ENCODE data around the gene MTR.

Gene MTR

DNA sequence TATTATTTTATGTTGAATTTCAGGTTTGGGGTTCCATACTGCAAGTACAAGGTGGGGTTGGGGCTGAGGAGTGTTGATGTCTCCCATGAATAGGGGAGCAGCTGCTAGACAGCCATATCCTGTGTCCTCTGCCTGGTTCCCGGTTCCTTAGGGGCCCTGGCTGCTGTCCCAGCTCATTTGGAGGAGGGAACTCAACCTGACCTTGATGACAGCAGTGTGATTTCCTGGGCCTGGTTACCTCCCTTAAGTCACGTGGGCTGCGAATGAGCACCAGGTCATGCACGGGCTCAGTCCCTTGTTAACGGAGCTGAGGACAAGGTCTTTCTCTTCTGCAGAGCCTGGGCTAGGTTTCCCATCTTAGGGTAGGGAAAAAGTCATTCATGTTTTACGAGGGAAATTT is 85.1 kb downstream of the MTR start:
- H3K36me3 ChIP-seq (ENCODE audit: control insufficient read depth in 2 of 2, insufficient read depth in 2 of 2, low read length in 2 of 2): peaks cover 24 to 32% of the 10 kb centered on the region in 2 donors
- H3K27ac ChIP-seq (ENCODE audit: low read length): no peak overlapping the region

DNA sequence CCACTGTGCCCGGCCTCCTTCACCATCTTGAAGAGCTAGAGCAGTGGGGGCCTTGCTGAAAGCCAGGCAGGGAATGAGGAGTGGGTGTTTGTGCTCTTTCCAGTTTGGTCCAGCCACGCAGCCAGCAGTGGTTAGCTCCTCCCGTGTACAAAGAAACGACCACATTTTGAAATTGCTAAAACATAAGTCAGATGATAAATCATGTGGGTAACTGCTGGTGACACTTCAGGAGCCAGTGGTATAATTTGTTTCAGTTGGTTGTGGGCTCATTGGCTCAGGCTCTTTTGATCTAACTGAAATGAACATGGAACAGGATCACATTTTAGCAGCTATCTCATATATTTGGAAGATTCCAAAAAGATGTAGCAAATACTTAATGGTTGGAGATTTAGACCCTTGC is 87.6 kb downstream of the MTR start:
- H3K27me3 ChIP-seq (ENCODE audit: control insufficient read depth in 1 of 2, insufficient read depth in 2 of 2, low read length in 2 of 2): no peaks in the 10 kb centered on the region
- H3K36me3 ChIP-seq (ENCODE audit: control insufficient read depth in 2 of 2, insufficient read depth in 2 of 2, low read length in 2 of 2): peaks cover 23 to 24% of the 10 kb centered on the region in 2 donors
- H3K9ac ChIP-seq (ENCODE audit: low read length in 2 of 2): no peak overlapping the region
- no peaks in the 10 kb centered on the region for H3K9me3 ChIP-seq (ENCODE audit: control insufficient read depth in 2 of 2, low read length in 2 of 2)
- no peak overlapping the region for H3K4me3 ChIP-seq (ENCODE audit: low read length in 2 of 2)
- peaks cover 6% of the 10 kb centered on the region for H3K4me1 ChIP-seq (ENCODE audit: control insufficient read depth, insufficient read depth, low read length)
- H3K27ac ChIP-seq (ENCODE audit: low read length): no peak overlapping the region

More for the DNA sequence above, 85.1 kb downstream of the MTR start:
- Histone ChIP-seq H3K9me3 (ENCODE audit: control insufficient read depth in 2 of 2, low read length in 2 of 2) (no peaks in the 10 kb centered on the region), H3K4me1 (ENCODE audit: control insufficient read depth, insufficient read depth, low read length) (no peaks in the 10 kb centered on the region), H3K4me3 (ENCODE audit: low read length in 2 of 2) (no peak overlapping the region), H3K27me3 (ENCODE audit: control insufficient read depth in 1 of 2, insufficient read depth in 2 of 2, low read length in 2 of 2) (no peaks in the 10 kb centered on the region), H3K9ac (ENCODE audit: low read length in 2 of 2) (no peak overlapping the region)

DNA sequence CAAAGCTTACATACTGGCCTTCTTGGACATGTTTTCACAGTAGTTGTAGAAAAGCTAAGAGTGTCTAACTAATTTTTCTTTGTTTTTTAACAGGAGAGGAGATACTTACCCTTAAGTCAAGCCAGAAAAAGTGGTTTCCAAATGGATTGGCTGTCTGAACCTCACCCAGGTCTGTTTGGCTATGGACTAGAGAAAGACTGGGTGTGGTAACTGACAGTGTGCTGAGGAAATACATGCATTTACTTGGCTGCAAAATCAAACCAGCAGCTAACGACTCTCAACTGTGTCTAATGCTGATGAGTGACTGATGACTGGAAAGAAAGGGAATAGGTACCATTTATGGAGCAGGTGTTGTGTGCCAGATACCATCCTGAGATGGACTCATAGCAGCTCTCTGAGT is 91.1 kb downstream of the MTR start:
- Histone ChIP-seq H3K27me3 (ENCODE audit: control insufficient read depth in 1 of 2, insufficient read depth in 2 of 2, low read length in 2 of 2) (no peaks in the 10 kb centered on the region), H3K4me3 (ENCODE audit: low read length in 2 of 2) (no peak overlapping the region), H3K4me1 (ENCODE audit: control insufficient read depth, insufficient read depth, low read length) (peaks cover 32% of the 10 kb centered on the region), H3K9ac (ENCODE audit: low read length in 2 of 2) (no peak overlapping the region), H3K9me3 (ENCODE audit: control insufficient read depth in 2 of 2, low read length in 2 of 2) (no peaks in the 10 kb centered on the region), H3K36me3 (ENCODE audit: control insufficient read depth in 2 of 2, insufficient read depth in 2 of 2, low read length in 2 of 2) (peaks cover 15% of the 10 kb centered on the region in 2 donors), H3K27ac (ENCODE audit: low read length) (no peak overlapping the region)

DNA sequence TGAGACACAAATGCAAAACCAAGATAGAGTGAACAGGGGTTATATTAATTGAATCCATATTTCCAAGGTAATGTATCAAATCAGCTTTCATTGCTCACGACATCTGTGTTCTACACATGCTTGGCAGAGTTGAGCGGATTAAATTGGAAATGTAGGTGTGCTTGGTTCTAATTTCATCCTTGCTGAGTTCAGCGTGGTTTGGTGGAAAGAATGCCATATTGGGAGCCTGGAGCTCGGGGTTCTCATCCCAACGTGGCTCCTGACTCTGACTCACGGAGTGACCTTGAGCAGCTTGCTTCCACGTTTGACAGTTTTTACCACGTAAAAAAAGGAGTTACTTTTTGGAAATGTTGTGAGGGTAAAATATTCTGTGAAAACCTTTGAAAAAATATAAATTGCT is 92.0 kb downstream of the MTR start:
- H3K4me3 ChIP-seq (ENCODE audit: low read length in 2 of 2): no peak overlapping the region
- no peaks in the 10 kb centered on the region for H3K9me3 ChIP-seq (ENCODE audit: control insufficient read depth in 2 of 2, low read length in 2 of 2)
- H3K27me3 ChIP-seq (ENCODE audit: control insufficient read depth in 1 of 2, insufficient read depth in 2 of 2, low read length in 2 of 2): no peaks in the 10 kb centered on the region
- H3K27ac ChIP-seq (ENCODE audit: low read length): no peak overlapping the region
- H3K36me3 ChIP-seq (ENCODE audit: control insufficient read depth in 2 of 2, insufficient read depth in 2 of 2, low read length in 2 of 2): peaks cover 15 to 18% of the 10 kb centered on the region in 2 donors
- peaks cover 40% of the 10 kb centered on the region for H3K4me1 ChIP-seq (ENCODE audit: control insufficient read depth, insufficient read depth, low read length)
- H3K9ac ChIP-seq (ENCODE audit: low read length in 2 of 2): no peak overlapping the region

DNA sequence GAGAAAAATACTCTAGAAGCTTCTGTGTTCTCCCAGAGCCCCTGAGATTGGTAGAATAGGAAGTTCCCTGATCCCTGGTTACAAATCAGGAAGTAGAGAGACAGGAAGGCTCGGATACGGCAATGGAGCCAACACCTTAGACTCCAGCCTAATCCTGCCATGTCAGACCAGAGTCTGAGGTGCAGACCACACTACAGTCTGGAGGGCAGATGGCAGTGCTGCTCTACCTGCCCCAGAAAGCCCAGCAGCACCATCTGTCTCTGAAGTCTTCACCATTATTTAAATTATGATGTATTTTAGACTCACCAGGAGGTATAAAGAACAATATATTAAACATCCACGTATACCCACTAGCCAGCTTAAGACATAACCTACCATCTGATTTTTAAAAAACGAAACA is 93.0 kb downstream of the MTR start:
- no peak overlapping the region for H3K4me3 ChIP-seq (ENCODE audit: low read length in 2 of 2)
- H3K36me3 ChIP-seq (ENCODE audit: control insufficient read depth in 2 of 2, insufficient read depth in 2 of 2, low read length in 2 of 2): peaks cover 21% of the 10 kb centered on the region in 2 donors
- peak overlapping the region; percentile 87 for H3K27ac ChIP-seq (ENCODE audit: low read length)
- peak overlapping the region in 1 of 2 donors; percentile 22 for H3K9ac ChIP-seq (ENCODE audit: low read length in 2 of 2)
- H3K27me3 ChIP-seq (ENCODE audit: control insufficient read depth in 1 of 2, insufficient read depth in 2 of 2, low read length in 2 of 2): no peaks in the 10 kb centered on the region
- no peaks in the 10 kb centered on the region for H3K9me3 ChIP-seq (ENCODE audit: control insufficient read depth in 2 of 2, low read length in 2 of 2)
- H3K4me1 ChIP-seq (ENCODE audit: control insufficient read depth, insufficient read depth, low read length): peaks cover 49% of the 10 kb centered on the region

DNA sequence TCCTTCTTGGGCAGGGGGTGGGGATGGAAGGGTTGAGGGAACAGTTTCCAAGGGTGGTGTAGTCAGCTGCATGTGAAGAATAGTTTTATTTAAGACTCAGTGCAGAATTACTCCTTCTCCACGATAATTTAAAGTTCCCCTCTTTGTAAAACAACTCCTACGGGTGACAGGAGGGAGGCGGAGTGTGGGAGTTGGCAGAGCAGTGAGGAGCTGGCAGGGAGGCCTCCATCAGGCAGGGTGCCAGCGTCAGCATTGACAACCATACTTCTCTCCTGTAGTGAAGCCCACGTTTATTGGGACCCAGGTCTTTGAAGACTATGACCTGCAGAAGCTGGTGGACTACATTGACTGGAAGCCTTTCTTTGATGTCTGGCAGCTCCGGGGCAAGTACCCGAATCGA is 93.8 kb downstream of the MTR start:
- peaks cover 19 to 21% of the 10 kb centered on the region in 2 donors for H3K36me3 ChIP-seq (ENCODE audit: control insufficient read depth in 2 of 2, insufficient read depth in 2 of 2, low read length in 2 of 2)
- peak overlapping the region; percentile 87 for H3K27ac ChIP-seq (ENCODE audit: low read length)
- H3K4me3 ChIP-seq (ENCODE audit: low read length in 2 of 2): peak overlapping the region in 1 of 2 donors; percentile 15
- H3K27me3 ChIP-seq (ENCODE audit: control insufficient read depth in 1 of 2, insufficient read depth in 2 of 2, low read length in 2 of 2): no peaks in the 10 kb centered on the region
- no peak overlapping the region for H3K9ac ChIP-seq (ENCODE audit: low read length in 2 of 2)
- no peaks in the 10 kb centered on the region for H3K9me3 ChIP-seq (ENCODE audit: control insufficient read depth in 2 of 2, low read length in 2 of 2)
- H3K4me1 ChIP-seq (ENCODE audit: control insufficient read depth, insufficient read depth, low read length): peaks cover 56% of the 10 kb centered on the region

DNA sequence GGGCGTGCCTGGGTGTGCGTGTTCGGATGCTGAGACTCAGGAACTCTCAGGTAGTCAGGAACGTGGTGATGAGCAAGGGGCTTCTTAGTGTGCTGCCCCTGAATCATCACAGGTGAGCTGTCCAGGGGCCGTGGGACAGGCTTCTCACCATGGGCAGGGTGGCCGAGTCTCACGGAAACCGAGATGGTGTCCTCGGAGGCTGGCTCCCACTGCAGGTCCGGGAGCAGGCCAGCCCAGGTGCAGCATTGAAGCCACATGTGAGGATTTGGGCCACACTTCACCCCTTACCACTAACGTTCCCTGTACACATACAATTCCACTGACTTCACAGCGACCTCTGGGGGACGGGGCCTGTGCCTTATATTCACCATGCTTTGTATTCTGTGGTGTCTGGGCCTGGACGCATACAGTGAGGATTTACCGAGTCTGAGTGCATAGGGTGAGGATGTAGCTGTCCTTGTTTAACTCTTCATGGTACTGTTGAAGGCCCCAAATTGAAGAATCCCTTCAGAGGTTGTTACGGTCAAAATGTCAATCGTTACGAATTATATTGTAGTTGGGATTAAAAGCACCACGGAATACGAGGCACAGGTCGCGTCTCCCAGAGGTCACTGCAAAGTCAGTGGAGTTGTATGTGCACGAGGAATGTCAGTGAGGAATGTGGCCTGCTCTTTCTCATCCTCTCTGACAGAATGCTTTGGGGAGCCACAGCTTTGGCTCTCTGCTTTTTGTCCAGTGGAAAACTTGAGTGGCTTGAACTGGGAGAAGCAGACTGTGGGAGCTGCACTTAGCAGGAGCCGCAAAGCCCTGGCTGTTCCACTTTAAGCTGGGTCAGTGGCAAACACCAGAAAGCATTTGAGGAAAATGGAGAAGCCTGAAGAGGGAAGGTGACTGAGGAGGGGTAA is 95.3 kb downstream of the MTR start:
- H3K4me3 ChIP-seq (ENCODE audit: low read length in 2 of 2): no peak overlapping the region
- peaks cover 19 to 26% of the 10 kb centered on the region in 2 donors for H3K36me3 ChIP-seq (ENCODE audit: control insufficient read depth in 2 of 2, insufficient read depth in 2 of 2, low read length in 2 of 2)
- H3K9ac ChIP-seq (ENCODE audit: low read length in 2 of 2): peak overlapping the region; percentile 13 to 27
- H3K9me3 ChIP-seq (ENCODE audit: control insufficient read depth in 2 of 2, low read length in 2 of 2): no peaks in the 10 kb centered on the region
- H3K27me3 ChIP-seq (ENCODE audit: control insufficient read depth in 1 of 2, insufficient read depth in 2 of 2, low read length in 2 of 2): no peaks in the 10 kb centered on the region
- peak overlapping the region; percentile 87 for H3K27ac ChIP-seq (ENCODE audit: low read length)
- peaks cover 63% of the 10 kb centered on the region for H3K4me1 ChIP-seq (ENCODE audit: control insufficient read depth, insufficient read depth, low read length)

DNA sequence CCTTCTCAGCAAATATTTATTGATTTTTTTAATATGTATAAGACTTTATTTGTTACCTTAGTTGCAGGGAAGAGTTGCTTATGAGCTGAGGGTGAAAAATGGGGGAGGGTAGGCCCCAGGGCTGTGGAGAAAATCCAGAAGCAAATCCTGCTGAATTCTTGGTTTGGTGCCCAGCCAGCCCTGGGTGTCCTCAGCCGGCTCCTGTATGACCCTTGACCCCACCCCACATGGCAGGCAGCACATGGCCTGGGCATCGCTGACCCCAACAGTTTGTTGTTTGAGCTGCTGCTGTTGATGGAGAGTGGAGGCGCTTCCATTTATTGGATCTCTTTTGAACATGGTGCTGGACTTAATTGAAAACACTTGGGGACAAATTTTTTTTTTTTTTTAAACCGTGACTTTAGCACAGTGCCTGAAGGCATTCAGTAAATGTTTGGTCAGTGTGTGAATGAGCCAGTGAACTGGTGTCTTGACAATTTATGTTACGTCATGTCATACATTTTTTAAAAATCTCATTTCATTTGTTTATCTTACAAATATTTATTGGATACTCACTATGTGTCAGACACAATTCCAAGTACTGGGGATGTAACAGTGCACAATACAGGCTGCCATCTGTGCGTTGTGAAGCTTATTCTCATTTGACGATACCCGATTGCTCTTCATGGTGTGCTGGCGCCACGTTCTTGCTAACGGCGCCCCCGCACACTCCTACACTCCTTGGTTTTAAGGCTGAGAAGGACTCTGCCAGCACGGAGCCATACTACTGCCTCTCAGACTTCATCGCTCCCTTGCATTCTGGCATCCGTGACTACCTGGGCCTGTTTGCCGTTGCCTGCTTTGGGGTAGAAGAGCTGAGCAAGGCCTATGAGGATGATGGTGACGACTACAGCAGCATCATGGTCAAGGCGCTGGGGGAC is 98.8 kb downstream of the MTR start:
- Histone ChIP-seq H3K9me3 (ENCODE audit: control insufficient read depth in 2 of 2, low read length in 2 of 2) (no peaks in the 10 kb centered on the region), H3K36me3 (ENCODE audit: control insufficient read depth in 2 of 2, insufficient read depth in 2 of 2, low read length in 2 of 2) (peaks cover 20 to 40% of the 10 kb centered on the region in 2 donors), H3K9ac (ENCODE audit: low read length in 2 of 2) (no peak overlapping the region), H3K4me1 (ENCODE audit: control insufficient read depth, insufficient read depth, low read length) (peaks cover 57% of the 10 kb centered on the region), H3K27me3 (ENCODE audit: control insufficient read depth in 1 of 2, insufficient read depth in 2 of 2, low read length in 2 of 2) (no peaks in the 10 kb centered on the region), H3K27ac (ENCODE audit: low read length) (peak overlapping the region; percentile 87), H3K4me3 (ENCODE audit: low read length in 2 of 2) (no peak overlapping the region)

DNA sequence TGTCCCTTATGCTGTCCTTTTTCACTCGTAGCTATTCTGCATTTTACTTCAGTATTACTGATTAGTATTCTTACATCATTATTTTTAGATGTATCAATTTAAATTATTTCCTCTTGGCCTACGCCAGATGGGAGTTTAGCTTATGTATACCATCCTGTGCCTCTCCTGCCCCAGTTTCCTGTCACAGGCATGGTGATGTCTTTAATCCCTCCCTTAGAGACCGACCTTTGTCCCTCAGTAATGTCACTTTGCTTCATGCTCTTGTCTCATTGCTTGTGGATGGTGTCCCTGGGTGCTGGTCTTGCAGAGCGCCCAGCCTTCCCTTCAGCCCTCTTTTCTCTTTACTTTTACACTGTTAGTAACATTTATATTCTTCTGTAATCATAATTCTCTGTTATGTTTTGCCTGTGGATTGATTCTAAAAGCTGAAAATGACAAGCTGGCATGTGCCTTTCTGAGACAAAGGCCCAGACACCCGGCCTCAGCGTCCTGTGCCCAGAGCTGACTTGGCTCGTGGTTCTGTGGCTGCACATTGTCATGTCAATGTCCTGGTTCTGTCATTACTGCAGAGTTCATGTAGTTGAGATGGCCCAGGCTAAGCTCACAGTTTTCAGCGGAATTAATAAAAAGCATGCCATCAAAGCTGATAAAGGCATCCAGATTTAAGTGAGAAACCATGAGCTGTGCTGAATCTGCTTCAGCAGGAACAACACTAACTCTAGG is 100.7 kb downstream of the MTR start:
- peak overlapping the region; percentile 24 for H3K27ac ChIP-seq (ENCODE audit: low read length)
- no peak overlapping the region for H3K4me3 ChIP-seq (ENCODE audit: low read length in 2 of 2)
- no peaks in the 10 kb centered on the region for H3K27me3 ChIP-seq (ENCODE audit: control insufficient read depth in 1 of 2, insufficient read depth in 2 of 2, low read length in 2 of 2)
- H3K4me1 ChIP-seq (ENCODE audit: control insufficient read depth, insufficient read depth, low read length): peaks cover 38% of the 10 kb centered on the region
- H3K9ac ChIP-seq (ENCODE audit: low read length in 2 of 2): no peak overlapping the region
- H3K36me3 ChIP-seq (ENCODE audit: control insufficient read depth in 2 of 2, insufficient read depth in 2 of 2, low read length in 2 of 2): peaks cover 26 to 45% of the 10 kb centered on the region in 2 donors
- H3K9me3 ChIP-seq (ENCODE audit: control insufficient read depth in 2 of 2, low read length in 2 of 2): no peaks in the 10 kb centered on the region

DNA sequence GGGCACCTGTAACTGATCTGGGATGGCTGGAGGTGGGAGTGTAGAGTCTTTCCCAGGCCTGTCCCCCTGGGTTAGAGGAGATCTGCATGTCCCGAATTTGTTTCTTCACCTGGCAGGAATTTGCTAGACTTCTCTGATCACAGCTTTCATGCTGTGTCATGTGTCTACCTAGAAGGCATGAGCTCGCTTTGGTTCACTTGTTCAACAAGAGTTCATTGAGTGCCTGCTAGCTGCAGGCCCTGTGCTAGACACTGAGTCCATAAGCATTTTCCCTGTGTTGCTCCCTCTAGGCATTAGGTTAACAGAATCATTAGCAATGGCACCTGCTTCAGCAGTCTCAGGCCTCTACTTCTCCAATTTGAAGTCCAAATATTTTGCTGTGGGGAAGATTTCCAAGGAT is 101.6 kb downstream of the MTR start:
- H3K36me3 ChIP-seq (ENCODE audit: control insufficient read depth in 2 of 2, insufficient read depth in 2 of 2, low read length in 2 of 2): peaks cover 26 to 45% of the 10 kb centered on the region in 2 donors
- H3K27ac ChIP-seq (ENCODE audit: low read length): no peak overlapping the region
- H3K27me3 ChIP-seq (ENCODE audit: control insufficient read depth in 1 of 2, insufficient read depth in 2 of 2, low read length in 2 of 2): no peaks in the 10 kb centered on the region
- H3K4me1 ChIP-seq (ENCODE audit: control insufficient read depth, insufficient read depth, low read length): peaks cover 30% of the 10 kb centered on the region
- H3K9me3 ChIP-seq (ENCODE audit: control insufficient read depth in 2 of 2, low read length in 2 of 2): no peaks in the 10 kb centered on the region
- no peak overlapping the region for H3K9ac ChIP-seq (ENCODE audit: low read length in 2 of 2)
- no peak overlapping the region for H3K4me3 ChIP-seq (ENCODE audit: low read length in 2 of 2)
